Stimulated activated effector memory CD8-positive, alpha-beta T cell treated with anti-CD3 and anti-CD28 coated beads, Interleukin-12 subunit alpha, Interleukin-12 subunit beta, amount 100 ng/mL, for 72 hours (primary cell): ENCODE data around the gene PCDHA6.
"Not testable (repeated sequence)": the region's sequence is repeated elsewhere in the genome, so short reads cannot be mapped to it uniquely, and the experiment has no call there.

Experiments used
- ATAC-seq: fragments of 150-1000 bp; cut with Tn5 transposase; 2 replicates; pipeline ENCODE4 v1.10.0; 2021
- DNase-seq, 2 donors: peaks; one replicate each; pipeline ENCODE4 v3.0.0; 2021 to 2022; ENCODE audit warnings: low spot score in 2 of 2
- H3K27ac Mint-ChIP-seq: one replicate; pipeline ENCODE4 v1.8.0; 2022; ENCODE audit warnings: mild to moderate bottlenecking, mixed read lengths
- H3K36me3 Mint-ChIP-seq: one replicate; pipeline ENCODE4 v1.8.0; 2022; ENCODE audit warnings: mild to moderate bottlenecking, mixed read lengths
- H3K4me1 Mint-ChIP-seq: one replicate; pipeline ENCODE4 v1.8.0; 2022; ENCODE audit warnings: mixed read lengths
- H3K4me3 Mint-ChIP-seq: one replicate; pipeline ENCODE4 v1.8.0; 2022; ENCODE audit warnings: mild to moderate bottlenecking, mixed read lengths
- H3K9me3 Mint-ChIP-seq: one replicate; pipeline ENCODE4 v1.8.0; 2022; ENCODE audit warnings: mixed read lengths

Gene PCDHA6

DNA sequence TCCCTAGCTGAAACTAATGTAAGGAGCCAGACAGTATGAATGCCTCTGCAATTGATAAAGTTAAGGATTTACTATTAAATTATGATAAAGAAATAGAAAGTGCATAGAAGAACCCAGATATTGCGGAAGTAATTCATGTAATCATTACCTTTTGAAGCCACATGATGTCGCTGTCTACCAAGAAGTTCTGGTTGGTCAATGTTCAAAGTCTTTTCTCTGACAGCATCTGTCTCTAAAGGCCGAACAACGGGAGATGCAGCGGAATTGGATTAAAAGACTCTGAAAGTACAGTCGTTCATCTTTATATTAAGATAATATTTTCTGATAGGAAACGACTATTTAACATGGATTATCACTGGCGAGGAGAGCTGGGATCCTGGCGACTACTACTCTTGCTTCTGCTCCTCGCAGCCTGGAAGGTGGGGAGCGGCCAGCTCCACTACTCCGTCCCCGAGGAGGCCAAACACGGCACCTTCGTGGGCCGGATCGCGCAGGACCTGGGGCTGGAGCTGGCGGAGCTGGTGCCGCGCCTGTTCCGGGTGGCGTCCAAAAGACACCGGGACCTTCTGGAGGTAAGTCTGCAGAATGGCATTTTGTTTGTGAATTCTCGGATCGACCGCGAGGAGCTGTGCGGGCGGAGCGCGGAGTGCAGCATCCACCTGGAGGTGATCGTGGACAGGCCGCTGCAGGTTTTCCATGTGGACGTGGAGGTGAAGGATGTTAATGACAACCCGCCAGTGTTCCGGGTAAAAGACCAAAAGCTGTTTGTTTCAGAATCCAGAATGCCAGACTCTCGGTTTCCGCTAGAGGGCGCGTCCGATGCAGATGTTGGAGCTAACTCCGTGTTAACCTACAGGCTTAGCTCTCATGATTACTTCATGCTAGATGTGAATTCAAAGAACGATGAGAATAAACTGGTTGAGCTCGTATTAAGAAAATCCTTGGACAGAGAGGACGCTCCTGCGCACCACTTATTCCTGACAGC, 13.5 kb downstream of the PCDHA6 start, which contains the start of gene PCDHA8:
TSS of gene PCDHA8 (plus strand) at position 210 of the 985 bp plus-strand sequence. CDS start at position 345, 135 bp downstream.
- Mint-ChIP-seq H3K27ac (no peak within 1 kb of the TSS), H3K36me3 (no peaks in the 10 kb centered on the region), H3K4me1 (no peaks in the 10 kb centered on the region), H3K9me3 (peaks cover 5% of the 10 kb centered on the region), H3K4me3 (no peak within 1 kb of the TSS)
- DNase-seq (no peak), ATAC-seq (no peak)

DNA sequence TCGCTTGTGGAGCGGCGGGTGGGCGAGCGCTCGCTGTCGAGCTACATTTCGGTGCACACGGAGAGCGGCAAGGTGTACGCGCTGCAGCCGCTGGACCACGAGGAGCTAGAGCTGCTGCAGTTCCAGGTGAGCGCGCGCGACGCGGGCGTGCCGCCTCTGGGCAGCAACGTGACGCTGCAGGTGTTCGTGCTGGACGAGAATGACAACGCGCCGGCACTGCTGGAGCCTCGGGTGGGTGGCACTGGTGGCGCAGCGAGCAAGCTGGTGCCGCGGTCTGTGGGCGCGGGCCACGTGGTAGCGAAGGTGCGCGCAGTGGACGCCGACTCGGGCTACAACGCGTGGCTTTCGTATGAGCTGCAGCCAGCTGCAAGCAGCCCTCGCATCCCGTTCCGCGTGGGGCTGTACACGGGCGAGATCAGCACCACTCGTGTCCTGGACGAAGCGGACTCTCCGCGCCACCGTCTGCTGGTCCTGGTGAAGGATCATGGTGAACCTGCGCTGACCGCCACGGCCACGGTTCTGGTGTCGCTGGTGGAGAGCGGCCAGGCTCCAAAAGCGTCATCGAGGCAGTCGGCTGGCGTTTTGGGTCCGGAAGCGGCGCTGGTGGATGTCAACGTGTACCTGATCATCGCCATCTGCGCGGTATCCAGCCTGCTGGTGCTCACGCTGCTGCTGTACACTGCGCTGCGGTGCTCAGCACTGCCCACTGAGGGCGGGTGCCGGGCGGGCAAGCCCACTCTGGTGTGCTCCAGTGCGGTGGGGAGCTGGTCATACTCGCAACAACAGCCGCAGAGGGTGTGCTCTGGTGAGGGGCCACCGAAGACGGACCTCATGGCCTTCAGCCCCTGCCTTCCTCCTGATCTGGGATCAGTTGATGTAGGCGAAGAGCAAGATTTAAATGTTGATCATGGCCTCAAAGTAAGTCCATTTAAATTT, 15.3 kb downstream of the PCDHA6 start:
- Mint-ChIP-seq H3K4me3 (no peak overlapping the region), H3K36me3 (no peaks in the 10 kb centered on the region), H3K9me3 (peaks cover 3% of the 10 kb centered on the region), H3K27ac (no peak overlapping the region), H3K4me1 (no peaks in the 10 kb centered on the region)
- DNase-seq = no peak
- no peak for ATAC-seq

DNA sequence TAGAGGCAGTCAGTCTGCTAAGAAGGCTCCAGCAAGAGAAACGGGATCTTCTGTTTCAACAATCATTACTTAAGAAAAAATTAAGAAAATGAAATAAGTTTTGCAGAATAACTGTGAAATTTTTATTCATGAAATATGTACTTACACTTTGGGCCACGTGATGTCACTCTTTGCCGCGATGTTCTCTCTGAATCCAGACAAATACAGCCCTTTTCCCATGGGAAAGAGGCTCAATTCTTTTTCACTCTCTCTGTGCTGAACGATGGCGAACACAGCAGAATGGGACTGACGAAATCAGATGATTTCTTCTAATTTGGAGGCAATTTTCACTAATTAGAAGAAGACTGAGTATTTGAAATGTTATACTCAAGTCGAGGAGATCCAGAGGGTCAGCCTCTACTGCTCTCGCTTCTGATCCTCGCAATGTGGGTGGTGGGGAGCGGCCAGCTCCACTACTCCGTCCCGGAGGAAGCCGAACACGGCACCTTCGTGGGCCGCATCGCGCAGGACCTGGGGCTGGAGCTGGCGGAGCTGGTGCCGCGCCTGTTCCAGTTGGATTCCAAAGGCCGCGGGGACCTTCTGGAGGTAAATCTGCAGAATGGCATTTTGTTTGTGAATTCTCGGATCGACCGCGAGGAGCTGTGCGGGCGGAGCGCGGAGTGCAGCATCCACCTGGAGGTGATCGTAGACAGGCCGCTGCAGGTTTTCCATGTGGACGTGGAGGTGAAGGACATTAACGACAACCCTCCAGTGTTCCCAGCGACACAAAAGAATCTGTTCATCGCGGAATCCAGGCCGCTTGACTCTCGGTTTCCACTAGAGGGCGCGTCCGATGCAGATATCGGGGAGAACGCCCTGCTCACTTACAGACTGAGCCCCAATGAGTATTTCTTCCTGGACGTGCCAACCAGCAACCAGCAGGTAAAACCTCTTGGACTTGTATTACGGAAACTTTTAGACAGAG, 20.7 kb downstream of the PCDHA6 start, which contains the start of gene PCDHA9:
TSS of gene PCDHA9 (plus strand) at position 244 of the 964 bp plus-strand sequence. CDS start at position 358, 114 bp downstream.
- not testable (repeated sequence) for DNase-seq, H3K4me3 Mint-ChIP-seq, H3K9me3 Mint-ChIP-seq, ATAC-seq, H3K4me1 Mint-ChIP-seq, H3K36me3 Mint-ChIP-seq, H3K27ac Mint-ChIP-seq

DNA sequence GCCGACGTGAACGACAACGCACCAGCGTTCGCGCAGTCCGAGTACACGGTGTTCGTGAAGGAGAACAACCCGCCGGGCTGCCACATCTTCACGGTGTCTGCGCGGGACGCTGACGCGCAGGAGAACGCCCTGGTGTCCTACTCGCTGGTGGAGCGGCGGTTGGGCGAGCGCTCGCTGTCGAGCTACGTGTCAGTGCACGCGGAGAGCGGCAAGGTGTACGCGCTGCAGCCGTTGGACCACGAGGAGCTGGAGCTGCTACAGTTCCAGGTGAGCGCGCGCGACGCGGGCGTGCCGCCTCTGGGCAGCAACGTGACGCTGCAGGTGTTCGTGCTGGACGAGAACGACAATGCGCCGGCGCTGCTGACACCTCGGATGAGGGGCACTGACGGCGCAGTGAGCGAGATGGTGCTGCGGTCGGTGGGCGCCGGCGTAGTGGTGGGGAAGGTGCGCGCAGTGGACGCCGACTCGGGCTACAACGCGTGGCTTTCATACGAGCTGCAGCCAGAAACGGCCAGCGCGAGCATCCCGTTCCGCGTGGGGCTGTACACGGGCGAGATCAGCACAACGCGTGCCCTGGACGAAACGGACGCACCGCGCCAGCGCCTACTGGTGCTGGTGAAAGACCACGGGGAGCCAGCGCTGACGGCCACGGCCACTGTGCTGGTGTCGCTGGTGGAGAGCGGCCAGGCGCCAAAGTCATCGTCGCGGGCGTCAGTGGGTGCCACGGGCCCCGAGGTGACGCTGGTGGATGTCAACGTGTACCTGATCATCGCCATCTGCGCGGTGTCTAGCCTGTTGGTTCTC, 22.3 kb downstream of the PCDHA6 start:
- not testable (repeated sequence) for H3K4me3 Mint-ChIP-seq, ATAC-seq, H3K9me3 Mint-ChIP-seq, DNase-seq, H3K4me1 Mint-ChIP-seq, H3K27ac Mint-ChIP-seq, H3K36me3 Mint-ChIP-seq

DNA sequence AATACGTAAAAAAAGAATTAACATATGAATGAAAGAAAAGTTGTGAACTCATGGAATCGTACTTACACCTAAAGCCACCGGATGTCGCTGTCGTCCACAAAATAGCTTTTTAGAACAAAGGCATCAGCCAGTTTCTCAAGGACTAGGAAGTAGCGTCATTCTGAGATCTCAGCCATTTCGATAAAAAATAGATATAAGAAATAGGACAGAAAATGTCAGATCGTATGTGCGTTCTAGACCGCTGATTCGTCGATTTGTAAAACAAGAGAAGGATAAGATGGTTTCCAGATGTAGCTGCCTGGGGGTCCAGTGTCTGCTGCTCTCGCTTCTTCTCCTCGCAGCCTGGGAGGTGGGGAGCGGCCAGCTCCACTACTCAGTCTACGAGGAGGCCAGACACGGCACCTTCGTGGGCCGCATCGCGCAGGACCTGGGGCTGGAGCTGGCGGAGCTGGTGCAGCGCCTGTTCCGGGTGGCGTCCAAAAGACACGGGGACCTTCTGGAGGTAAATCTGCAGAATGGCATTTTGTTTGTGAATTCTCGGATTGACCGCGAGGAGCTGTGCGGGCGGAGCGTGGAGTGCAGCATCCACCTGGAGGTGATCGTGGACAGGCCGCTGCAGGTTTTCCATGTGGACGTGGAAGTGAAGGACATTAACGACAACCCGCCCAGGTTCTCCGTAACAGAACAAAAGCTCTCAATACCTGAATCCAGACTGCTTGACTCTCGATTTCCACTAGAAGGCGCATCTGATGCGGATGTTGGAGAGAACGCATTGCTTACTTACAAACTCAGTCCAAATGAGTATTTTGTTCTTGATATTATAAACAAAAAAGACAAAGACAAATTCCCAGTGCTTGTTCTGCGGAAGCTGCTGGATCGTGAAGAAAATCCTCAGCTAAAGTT, 28.3 kb downstream of the PCDHA6 start, which contains the start of gene PCDHA10:
TSS of gene PCDHA10 (plus strand) at position 126 of the 903 bp plus-strand sequence. CDS start at position 278, 152 bp downstream.
- H3K4me3 Mint-ChIP-seq = no peak within 1 kb of the TSS
- no peaks in the 10 kb centered on the region for H3K9me3 Mint-ChIP-seq
- no peak for ATAC-seq
- H3K27ac Mint-ChIP-seq = no peak within 1 kb of the TSS
- no peaks in the 10 kb centered on the region for H3K4me1 Mint-ChIP-seq
- DNase-seq = no peak
- H3K36me3 Mint-ChIP-seq = no peaks in the 10 kb centered on the region

DNA sequence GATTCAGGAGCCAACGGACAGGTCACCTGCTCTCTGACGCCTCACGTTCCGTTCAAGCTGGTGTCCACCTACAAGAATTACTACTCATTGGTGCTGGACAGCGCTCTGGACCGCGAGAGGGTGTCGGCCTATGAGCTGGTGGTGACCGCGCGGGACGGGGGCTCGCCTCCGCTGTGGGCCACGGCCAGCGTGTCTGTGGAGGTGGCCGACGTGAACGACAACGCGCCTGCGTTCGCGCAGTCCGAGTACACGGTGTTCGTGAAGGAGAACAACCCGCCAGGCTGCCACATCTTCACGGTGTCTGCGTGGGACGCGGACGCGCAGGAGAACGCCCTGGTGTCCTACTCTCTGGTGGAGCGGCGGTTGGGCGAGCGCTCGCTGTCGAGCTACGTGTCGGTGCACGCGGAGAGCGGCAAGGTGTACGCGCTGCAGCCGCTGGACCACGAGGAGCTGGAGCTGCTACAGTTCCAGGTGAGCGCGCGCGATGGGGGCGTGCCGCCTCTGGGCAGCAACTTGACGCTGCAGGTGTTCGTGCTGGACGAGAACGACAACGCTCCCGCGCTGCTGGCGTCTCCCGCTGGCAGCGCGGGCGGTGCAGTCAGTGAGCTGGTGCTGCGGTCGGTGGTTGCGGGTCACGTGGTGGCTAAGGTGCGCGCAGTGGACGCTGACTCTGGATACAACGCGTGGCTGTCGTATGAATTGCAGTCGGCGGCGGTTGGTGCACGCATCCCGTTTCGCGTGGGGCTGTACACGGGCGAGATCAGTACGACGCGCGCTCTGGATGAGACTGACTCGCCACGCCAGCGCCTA, 29.6 kb downstream of the PCDHA6 start:
- Mint-ChIP-seq H3K9me3 (no peaks in the 10 kb centered on the region), H3K27ac (no peak overlapping the region), H3K36me3 (no peaks in the 10 kb centered on the region), H3K4me3 (no peak overlapping the region), H3K4me1 (no peaks in the 10 kb centered on the region)
- DNase-seq (no peak), ATAC-seq (no peak)

DNA sequence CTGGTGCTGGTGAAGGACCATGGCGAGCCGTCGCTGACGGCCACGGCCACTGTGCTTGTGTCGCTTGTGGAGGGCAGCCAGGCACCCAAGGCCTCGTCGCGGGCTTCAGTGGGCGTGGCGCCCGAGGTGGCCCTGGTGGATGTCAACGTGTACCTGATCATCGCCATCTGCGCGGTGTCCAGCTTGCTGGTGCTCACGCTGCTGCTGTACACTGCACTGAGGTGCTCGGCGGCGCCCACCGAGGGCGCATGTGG, 30.2 kb downstream of the PCDHA6 start:
- Mint-ChIP-seq H3K4me1 (no peaks in the 10 kb centered on the region), H3K36me3 (no peaks in the 10 kb centered on the region), H3K9me3 (no peaks in the 10 kb centered on the region), H3K27ac (no peak overlapping the region), H3K4me3 (no peak overlapping the region)
- DNase-seq (no peak), ATAC-seq (no peak)

DNA sequence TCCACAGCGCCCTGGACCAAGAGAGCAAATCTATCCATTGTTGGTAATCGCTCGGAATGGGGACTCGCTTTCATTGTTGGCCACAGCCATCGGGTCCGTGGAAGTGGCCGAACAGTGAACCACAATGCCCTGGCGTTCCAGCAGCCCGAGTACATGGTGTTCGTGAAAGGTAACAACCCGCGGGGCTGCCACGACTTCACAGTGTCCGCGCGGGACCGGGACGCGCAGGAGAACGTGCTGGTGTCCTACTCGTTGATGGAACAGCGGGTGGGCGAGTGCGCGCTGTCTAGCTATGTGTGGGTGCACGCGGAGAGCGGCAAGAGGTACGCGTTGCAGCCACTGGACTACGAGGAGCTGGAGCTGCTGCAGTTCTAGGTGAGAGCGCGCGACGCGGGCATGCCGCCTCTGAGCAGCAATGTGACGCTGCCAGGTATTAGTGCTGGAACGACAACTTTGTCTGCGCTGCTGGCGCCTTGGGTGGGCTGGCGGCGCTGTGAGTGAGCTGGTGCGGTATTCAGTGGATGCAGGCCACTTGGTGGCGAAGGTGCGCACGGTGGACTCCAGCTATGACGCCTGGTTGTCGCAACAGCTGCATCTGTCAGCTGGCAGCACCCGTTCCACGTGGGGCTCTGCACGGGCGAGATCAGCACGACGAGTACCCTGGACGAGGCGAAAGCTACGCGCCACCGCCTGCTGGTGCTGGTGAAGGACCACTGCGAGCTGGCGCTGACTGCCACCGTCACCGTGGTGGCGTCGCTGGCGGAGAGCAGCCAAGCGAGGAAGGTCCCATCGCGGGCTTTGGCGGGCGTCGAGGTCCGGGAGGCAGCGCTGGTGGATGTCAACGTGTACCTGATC, 34.9 kb downstream of the PCDHA6 start:
- H3K36me3 Mint-ChIP-seq = no peaks in the 10 kb centered on the region
- H3K4me1 Mint-ChIP-seq = no peaks in the 10 kb centered on the region
- no peak overlapping the region for H3K27ac Mint-ChIP-seq
- peaks cover 3% of the 10 kb centered on the region for H3K9me3 Mint-ChIP-seq
- DNase-seq (no peak), ATAC-seq (no peak)
- no peak overlapping the region for H3K4me3 Mint-ChIP-seq

DNA sequence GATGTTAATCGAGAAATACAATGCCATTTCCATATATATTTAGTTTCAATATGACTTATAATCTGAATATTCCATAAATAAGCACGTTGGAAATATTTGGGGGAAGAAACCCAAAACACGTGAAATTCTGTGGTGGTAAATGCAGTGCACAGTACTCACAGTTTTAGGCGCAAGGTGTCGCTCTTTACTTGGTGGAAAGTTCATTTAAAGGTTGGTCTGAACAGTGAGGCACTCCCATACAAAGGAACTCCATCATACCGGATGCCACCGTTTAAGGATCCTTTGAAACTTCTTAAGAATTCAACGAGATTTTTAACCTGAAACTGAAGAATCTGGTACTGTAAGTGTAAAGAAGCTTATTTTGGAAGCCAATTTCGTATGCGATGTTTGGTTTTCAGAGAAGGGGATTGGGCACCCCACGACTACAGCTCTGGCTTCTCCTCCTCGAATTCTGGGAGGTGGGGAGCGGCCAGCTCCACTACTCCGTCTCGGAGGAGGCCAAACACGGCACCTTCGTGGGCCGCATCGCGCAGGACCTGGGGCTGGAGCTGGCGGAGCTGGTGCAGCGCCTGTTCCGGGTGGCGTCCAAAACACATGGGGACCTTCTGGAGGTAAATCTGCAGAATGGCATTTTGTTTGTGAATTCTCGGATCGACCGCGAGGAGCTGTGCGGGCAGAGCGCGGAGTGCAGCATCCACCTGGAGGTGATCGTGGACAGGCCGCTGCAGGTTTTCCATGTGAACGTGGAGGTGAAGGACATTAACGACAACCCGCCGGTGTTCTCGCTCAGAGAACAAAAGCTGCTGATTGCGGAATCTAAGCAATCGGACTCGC, 41.2 kb downstream of the PCDHA6 start, which contains the start of gene PCDHA11:
TSS of gene PCDHA11 (plus strand) at position 237 of the 834 bp plus-strand sequence. CDS start at position 384, 147 bp downstream.
- Mint-ChIP-seq H3K9me3 (peaks cover 3% of the 10 kb centered on the region), H3K4me3 (no peak within 1 kb of the TSS), H3K4me1 (no peaks in the 10 kb centered on the region), H3K27ac (no peak within 1 kb of the TSS), H3K36me3 (no peaks in the 10 kb centered on the region)
- DNase-seq (no peak), ATAC-seq (no peak)

DNA sequence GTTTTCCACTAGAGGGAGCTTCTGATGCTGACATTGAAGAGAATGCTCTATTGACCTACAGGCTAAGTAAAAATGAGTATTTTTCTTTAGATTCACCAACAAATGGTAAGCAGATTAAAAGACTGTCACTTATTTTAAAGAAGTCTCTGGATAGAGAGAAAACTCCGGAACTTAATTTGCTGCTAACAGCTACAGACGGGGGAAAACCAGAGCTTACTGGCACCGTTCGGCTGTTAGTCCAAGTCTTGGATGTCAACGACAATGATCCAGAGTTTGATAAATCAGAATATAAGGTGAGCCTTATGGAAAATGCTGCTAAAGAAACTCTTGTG, 41.8 kb downstream of the PCDHA6 start:
- H3K9me3 Mint-ChIP-seq = peaks cover under 1% of the 10 kb centered on the region
- ATAC-seq (no peak), DNase-seq (no peak)
- H3K27ac Mint-ChIP-seq = no peak overlapping the region
- H3K4me1 Mint-ChIP-seq = no peaks in the 10 kb centered on the region
- no peak overlapping the region for H3K4me3 Mint-ChIP-seq
- H3K36me3 Mint-ChIP-seq = no peaks in the 10 kb centered on the region
